ENCODE data around the gene TECPR2. TPM values are rescaled to one million over a fixed set of nuclear protein-coding genes. Genes with fewer than 3 reads are reported as not detected.

TECPR2 gene
- total and polyA plus RNA-seq, 2 experiments from 2014 or later: 9.2 to 37.4 TPM

- Histone ChIP-seq H3K4me1 (ENCODE audit: low read depth) (no peaks in the 10 kb centered on the region), H3K27me3 (no peaks in the 10 kb centered on the region), H3K36me3 (no peaks in the 10 kb centered on the region), H3K9me3 (ENCODE audit: low read depth) (no peaks in the 10 kb centered on the region), H3K27ac (no peak overlapping the region), H3K4me3 (peak overlapping the region; percentile 58)
- TF ChIP-seq, protein P1, sequence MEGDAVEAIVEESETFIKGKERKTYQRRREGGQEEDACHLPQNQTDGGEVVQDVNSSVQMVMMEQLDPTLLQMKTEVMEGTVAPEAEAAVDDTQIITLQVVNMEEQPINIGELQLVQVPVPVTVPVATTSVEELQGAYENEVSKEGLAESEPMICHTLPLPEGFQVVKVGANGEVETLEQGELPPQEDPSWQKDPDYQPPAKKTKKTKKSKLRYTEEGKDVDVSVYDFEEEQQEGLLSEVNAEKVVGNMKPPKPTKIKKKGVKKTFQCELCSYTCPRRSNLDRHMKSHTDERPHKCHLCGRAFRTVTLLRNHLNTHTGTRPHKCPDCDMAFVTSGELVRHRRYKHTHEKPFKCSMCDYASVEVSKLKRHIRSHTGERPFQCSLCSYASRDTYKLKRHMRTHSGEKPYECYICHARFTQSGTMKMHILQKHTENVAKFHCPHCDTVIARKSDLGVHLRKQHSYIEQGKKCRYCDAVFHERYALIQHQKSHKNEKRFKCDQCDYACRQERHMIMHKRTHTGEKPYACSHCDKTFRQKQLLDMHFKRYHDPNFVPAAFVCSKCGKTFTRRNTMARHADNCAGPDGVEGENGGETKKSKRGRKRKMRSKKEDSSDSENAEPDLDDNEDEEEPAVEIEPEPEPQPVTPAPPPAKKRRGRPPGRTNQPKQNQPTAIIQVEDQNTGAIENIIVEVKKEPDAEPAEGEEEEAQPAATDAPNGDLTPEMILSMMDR (IDR thresholded peaks at IDR 0.05; ENCODE audit: low read depth, low read length): peak; percentile 98
- DNase-seq (ENCODE audit: low read depth in 1 of 2, low spot score in 1 of 2): peak; percentile 99 to 100
These were observed 161.9 kb downstream of the TECPR2 start for GRCh38 chr14:102524451-102525218.

- peak in 1 of 2 donors; percentile 75 for DNase-seq (ENCODE audit: low read depth in 1 of 2, low spot score in 1 of 2)
- no peaks in the 10 kb centered on the region for H3K36me3 ChIP-seq
- peak overlapping the region; percentile 58 for H3K4me3 ChIP-seq
- H3K4me1 ChIP-seq (ENCODE audit: low read depth): no peaks in the 10 kb centered on the region
- no peaks in the 10 kb centered on the region for H3K9me3 ChIP-seq (ENCODE audit: low read depth)
- TF ChIP-seq, protein P1 (IDR thresholded peaks at IDR 0.05; ENCODE audit: low read depth, low read length): no peak
- H3K27ac ChIP-seq: no peak overlapping the region
- H3K27me3 ChIP-seq: no peaks in the 10 kb centered on the region
These were observed 162.6 kb downstream of the TECPR2 start for GRCh38 chr14:102525219-102525928.

DNA sequence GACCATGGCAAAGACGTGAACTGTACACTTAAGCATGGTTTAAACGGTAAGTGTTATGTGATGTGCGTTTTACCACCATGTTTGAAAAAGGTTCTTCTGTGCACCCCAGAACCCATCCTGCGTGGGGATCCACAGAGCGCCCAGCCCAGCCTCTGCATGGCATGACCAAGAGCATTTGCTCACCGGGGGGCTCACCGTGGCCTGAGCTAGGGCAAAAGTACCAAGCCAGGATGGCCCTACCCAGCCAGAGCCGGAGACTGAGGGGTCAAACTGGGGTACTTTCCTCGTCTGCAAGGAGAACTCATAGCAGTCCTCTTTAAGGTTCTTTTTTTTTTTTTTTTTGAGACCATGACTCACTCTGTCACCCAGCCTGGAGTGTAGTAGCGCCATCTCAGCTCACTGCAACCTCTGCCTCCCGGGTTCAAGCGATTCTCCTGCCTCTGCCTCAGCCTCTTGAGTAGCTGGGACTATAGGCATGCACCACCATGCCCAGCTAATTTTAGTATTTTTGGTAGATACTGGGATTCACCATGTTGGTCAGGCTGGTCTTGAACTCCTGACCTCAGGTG, 163.3 kb downstream of the TECPR2 start:
- DNase-seq (ENCODE audit: low read depth in 1 of 2, low spot score in 1 of 2): no peak
- no peaks in the 10 kb centered on the region for H3K36me3 ChIP-seq
- no peak overlapping the region for H3K4me3 ChIP-seq
- H3K9me3 ChIP-seq (ENCODE audit: low read depth): no peaks in the 10 kb centered on the region
- H3K27me3 ChIP-seq: no peaks in the 10 kb centered on the region
- TF ChIP-seq, protein P1 (IDR thresholded peaks at IDR 0.05; ENCODE audit: low read depth, low read length): no peak
- no peaks in the 10 kb centered on the region for H3K4me1 ChIP-seq (ENCODE audit: low read depth)
- H3K27ac ChIP-seq: no peak overlapping the region

DNA sequence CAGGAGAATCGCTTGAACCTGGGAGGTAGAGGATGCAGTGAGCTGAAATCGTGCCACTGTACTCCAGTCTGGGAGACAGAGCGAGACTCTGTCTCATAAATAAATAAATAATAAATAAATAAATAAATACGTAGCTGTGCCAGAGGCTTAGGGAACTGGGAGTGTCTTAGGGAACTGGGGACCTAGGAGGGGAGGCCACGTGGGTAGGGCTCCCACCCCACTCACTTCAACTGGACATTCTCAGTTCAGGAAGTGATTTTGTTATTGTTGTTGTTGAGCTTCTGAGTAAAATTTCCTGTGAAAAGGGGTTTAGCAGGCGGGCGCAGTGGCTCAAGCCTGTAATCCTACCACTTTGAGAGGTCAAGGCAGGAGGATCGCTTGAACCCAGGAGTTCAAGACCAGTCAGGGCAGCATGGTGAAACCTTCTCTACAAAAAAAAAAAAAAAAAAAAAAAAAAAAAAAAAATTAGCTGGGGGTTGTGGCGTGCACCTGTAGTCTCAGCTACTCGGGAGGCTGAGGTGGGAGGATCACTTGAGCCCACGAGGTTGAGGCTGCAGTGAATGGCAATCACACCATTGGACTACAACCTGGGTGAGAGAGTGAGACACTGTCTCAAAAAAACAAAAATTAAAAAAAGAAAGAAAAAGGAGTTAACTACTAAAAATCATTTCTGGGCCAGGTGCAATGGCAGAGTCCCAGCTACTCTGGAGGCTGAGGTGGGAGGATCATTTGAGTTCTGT, 165.9 kb downstream of the TECPR2 start:
- no peak for DNase-seq (ENCODE audit: low read depth in 1 of 2, low spot score in 1 of 2)
- TF ChIP-seq, protein P1 (IDR thresholded peaks at IDR 0.05; ENCODE audit: low read depth, low read length): no peak
- H3K9me3 ChIP-seq (ENCODE audit: low read depth): no peaks in the 10 kb centered on the region
- no peaks in the 10 kb centered on the region for H3K27me3 ChIP-seq
- H3K36me3 ChIP-seq: no peaks in the 10 kb centered on the region
- H3K4me3 ChIP-seq: no peak overlapping the region
- H3K4me1 ChIP-seq (ENCODE audit: low read depth): no peaks in the 10 kb centered on the region
- H3K27ac ChIP-seq: no peak overlapping the region

GRCh38 chr14:102530828-102531478, 168.2 kb downstream of the TECPR2 start:
- H3K9me3 ChIP-seq (ENCODE audit: low read depth): no peaks in the 10 kb centered on the region
- H3K27me3 ChIP-seq: no peaks in the 10 kb centered on the region
- H3K4me1 ChIP-seq (ENCODE audit: low read depth): no peaks in the 10 kb centered on the region
- no peak overlapping the region for H3K27ac ChIP-seq
- H3K4me3 ChIP-seq: no peak overlapping the region
- no peaks in the 10 kb centered on the region for H3K36me3 ChIP-seq
- DNase-seq (ENCODE audit: low read depth in 1 of 2, low spot score in 1 of 2): no peak
- TF ChIP-seq, protein P1 (IDR thresholded peaks at IDR 0.05; ENCODE audit: low read depth, low read length): no peak

All from cardiac muscle cell (in vitro differentiated cells and primary cell).